ENCODE measurements around the gene COMT. TPM values are rescaled to one million over a fixed set of nuclear protein-coding genes. Genes with fewer than 3 reads are reported as not detected.

COMT gene
- total RNA-seq, 4 donors from 2014 or later = 88.9 to 175 (median 108) TPM

- no peak for TF ChIP-seq POLR2A (IDR thresholded peaks at IDR 0.05)
- TF ChIP-seq CTCF (IDR thresholded peaks at IDR 0.05) = no peak
- H3K27me3 ChIP-seq = no peaks in the 10 kb centered on the region
- H3K36me3 ChIP-seq = no peaks in the 10 kb centered on the region
- H3K4me3 ChIP-seq = no peak overlapping the region
- no peak for DNase-seq
- no peak overlapping the region for H3K27ac ChIP-seq
- intact Hi-C loops (cut with DNase I; ENCODE audit: low total_unique reads) = no loop called here
- H3K4me1 ChIP-seq = no peaks in the 10 kb centered on the region
- H3K9me3 ChIP-seq = no peaks in the 10 kb centered on the region
These were observed 21.6 kb downstream of the COMT start for GRCh38 chr22:19962909-19963806.

- intact Hi-C loops (cut with DNase I; ENCODE audit: low total_unique reads) = no loop called here
- H3K4me3 ChIP-seq = no peak overlapping the region
- H3K27ac ChIP-seq = no peak overlapping the region
- H3K9me3 ChIP-seq = no peaks in the 10 kb centered on the region
- no peaks in the 10 kb centered on the region for H3K27me3 ChIP-seq
- no peak for TF ChIP-seq POLR2A (IDR thresholded peaks at IDR 0.05)
- no peak for TF ChIP-seq CTCF (IDR thresholded peaks at IDR 0.05)
- H3K4me1 ChIP-seq = no peaks in the 10 kb centered on the region
- DNase-seq = no peak
- no peaks in the 10 kb centered on the region for H3K36me3 ChIP-seq
These were observed 22.5 kb downstream of the COMT start for GRCh38 chr22:19963863-19964642.

GRCh38 chr22:19964701-19965386 is 23.3 kb downstream of the COMT start:
- no peak for DNase-seq
- no peaks in the 10 kb centered on the region for H3K27me3 ChIP-seq
- H3K27ac ChIP-seq = no peak overlapping the region
- H3K4me3 ChIP-seq = no peak overlapping the region
- intact Hi-C loops (cut with DNase I; ENCODE audit: low total_unique reads) = no loop called here
- no peaks in the 10 kb centered on the region for H3K9me3 ChIP-seq
- no peaks in the 10 kb centered on the region for H3K4me1 ChIP-seq
- H3K36me3 ChIP-seq = no peaks in the 10 kb centered on the region
- TF ChIP-seq CTCF (IDR thresholded peaks at IDR 0.05) = no peak
- no peak for TF ChIP-seq POLR2A (IDR thresholded peaks at IDR 0.05)

- TF ChIP-seq POLR2A (IDR thresholded peaks at IDR 0.05) (no peak), CTCF (IDR thresholded peaks at IDR 0.05) (no peak)
- no peaks in the 10 kb centered on the region for H3K27me3 ChIP-seq
- no peak overlapping the region for H3K27ac ChIP-seq
- H3K36me3 ChIP-seq = no peaks in the 10 kb centered on the region
- no peak for DNase-seq
- H3K9me3 ChIP-seq = no peaks in the 10 kb centered on the region
- intact Hi-C loops (cut with DNase I; ENCODE audit: low total_unique reads) = no loop called here
- H3K4me3 ChIP-seq = no peak overlapping the region
- no peaks in the 10 kb centered on the region for H3K4me1 ChIP-seq
These were observed 24.5 kb downstream of the COMT start for GRCh38 chr22:19965771-19966709.
